ENCODE data around the gene RMDN2. TPM values are rescaled to one million over a fixed set of nuclear protein-coding genes. Genes with fewer than 3 reads are reported as not detected.

The RMDN2 gene
- total and polyA plus RNA-seq, 11 donors, result 2.7 to 7.2 (median 5.7) TPM

DNA sequence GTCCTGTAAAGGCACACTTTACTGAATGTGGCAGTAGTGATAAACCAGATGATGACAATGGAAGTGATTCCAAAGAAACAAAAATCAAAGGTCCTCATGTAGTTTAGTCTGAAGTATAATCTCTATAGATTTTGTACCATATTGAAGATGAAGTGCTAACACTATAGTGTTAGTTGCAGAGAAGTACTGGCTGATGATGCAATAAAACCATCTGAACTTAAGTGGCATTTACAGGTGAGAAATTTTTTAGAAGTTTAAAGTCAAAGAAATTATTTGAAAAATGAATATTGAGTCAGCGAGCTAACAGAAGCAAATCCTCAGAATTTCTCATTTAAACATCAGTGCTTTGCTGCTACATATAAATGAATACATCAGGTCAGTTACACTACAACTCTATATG is 43.1 kb upstream of the RMDN2 start:
- no peak overlapping the region for H3K27ac ChIP-seq
- H3K27me3 ChIP-seq, result peaks cover 0 to 2% (median 0%) of the 10 kb centered on the region in 9 donors
- peaks cover 0 to 4% (median 3%) of the 10 kb centered on the region in 12 donors for H3K4me1 ChIP-seq
- DNase-seq (no peak), ATAC-seq (no peak)
- H3K9me3 ChIP-seq, result no peaks in the 10 kb centered on the region
- 86 to 95% (median 94%) methylated on average over 1 of the region's 1 CpG for WGBS, 4 donors
- intact Hi-C loops (cut with DNase I), result loop anchor here in 2 of 10 donors (10.0 kb wide), 2 partner anchors 47 to 707 kb away; no protein-coding TSS in a partner anchor
- H3K36me3 ChIP-seq, result no peaks in the 10 kb centered on the region
- TF ChIP-seq, protein P1, sequence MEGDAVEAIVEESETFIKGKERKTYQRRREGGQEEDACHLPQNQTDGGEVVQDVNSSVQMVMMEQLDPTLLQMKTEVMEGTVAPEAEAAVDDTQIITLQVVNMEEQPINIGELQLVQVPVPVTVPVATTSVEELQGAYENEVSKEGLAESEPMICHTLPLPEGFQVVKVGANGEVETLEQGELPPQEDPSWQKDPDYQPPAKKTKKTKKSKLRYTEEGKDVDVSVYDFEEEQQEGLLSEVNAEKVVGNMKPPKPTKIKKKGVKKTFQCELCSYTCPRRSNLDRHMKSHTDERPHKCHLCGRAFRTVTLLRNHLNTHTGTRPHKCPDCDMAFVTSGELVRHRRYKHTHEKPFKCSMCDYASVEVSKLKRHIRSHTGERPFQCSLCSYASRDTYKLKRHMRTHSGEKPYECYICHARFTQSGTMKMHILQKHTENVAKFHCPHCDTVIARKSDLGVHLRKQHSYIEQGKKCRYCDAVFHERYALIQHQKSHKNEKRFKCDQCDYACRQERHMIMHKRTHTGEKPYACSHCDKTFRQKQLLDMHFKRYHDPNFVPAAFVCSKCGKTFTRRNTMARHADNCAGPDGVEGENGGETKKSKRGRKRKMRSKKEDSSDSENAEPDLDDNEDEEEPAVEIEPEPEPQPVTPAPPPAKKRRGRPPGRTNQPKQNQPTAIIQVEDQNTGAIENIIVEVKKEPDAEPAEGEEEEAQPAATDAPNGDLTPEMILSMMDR (IDR thresholded peaks at IDR 0.05), result no peak
- TF ChIP-seq POLR2A (IDR thresholded peaks at IDR 0.05), result no peak
- H3K4me3 ChIP-seq, result no peak overlapping the region

DNA sequence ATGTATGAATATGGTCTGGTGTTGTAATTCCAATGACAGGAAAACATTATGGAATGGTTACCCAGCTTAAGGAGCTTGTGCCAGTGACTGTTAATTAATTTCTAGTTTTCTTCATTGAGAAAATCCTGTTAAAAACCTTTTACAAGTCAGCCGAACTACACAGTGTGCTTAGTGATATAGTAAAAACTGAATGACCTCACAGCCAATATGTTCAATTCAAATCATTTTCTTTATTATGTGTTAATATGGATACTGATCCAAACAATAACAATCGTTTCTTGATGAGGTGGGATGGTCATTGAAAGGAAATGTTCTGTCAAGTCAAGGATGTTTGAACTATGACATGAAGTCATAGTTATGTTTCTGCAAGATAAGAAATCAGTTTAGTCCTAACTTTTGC is 41.6 kb upstream of the RMDN2 start:
- WGBS, 4 donors, result 73 to 79% (median 76%) methylated on average over 2 of the region's 2 CpGs
- Histone ChIP-seq H3K36me3 (no peaks in the 10 kb centered on the region), H3K9me3 (no peaks in the 10 kb centered on the region), H3K27me3 (peaks cover 0 to 9% (median 0%) of the 10 kb centered on the region in 9 donors), H3K4me1 (no peaks in the 10 kb centered on the region), H3K4me3 (no peak overlapping the region), H3K27ac (no peak overlapping the region)
- DNase-seq, result no peak
- intact Hi-C loops (cut with DNase I), result loop anchor here in 2 of 10 donors (10.0 kb wide), 2 partner anchors 49 to 709 kb away; no protein-coding TSS in a partner anchor
- ATAC-seq, result no peak
- no peak for TF ChIP-seq POLR2A (IDR thresholded peaks at IDR 0.05)
- TF ChIP-seq, protein P1 (IDR thresholded peaks at IDR 0.05), result no peak

DNA sequence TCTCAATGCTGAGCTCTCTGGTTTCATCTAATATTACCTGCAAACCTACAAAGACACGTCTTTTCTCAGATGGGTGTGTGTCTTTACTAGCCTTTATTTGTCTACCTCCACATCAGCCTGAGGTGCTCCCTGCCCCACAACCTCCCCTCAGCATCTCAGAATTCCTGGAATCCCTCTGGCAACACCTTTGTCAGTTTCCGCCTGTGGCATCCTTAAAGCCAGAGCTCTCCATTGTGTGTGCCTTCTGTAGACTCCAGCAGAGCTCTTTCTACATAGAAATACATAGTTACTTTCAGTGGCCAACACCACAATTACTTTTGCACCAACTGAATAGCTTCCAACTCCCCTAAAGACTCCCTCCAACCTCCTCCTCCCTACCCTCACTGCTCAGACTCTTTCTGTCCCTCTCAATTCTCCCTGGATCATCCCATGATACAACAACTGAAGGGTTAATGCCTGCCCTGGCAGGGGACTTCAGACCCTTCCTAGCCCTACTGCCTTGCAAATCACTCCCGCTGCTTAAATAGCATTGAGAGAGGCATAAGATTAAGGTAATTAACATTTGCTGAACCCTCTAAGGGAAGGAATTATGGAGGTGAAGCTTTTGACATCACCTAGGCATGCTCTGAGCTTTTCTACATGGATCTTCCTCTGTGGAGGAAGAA is 39.6 kb upstream of the RMDN2 start:
- Histone ChIP-seq H3K36me3 (no peaks in the 10 kb centered on the region), H3K27me3 (peaks cover 0 to 10% (median 0%) of the 10 kb centered on the region in 9 donors), H3K9me3 (no peaks in the 10 kb centered on the region), H3K4me3 (no peak overlapping the region), H3K27ac (no peak overlapping the region), H3K4me1 (no peaks in the 10 kb centered on the region)
- ATAC-seq (no peak), DNase-seq (no peak)
- WGBS, 4 donors, result 66 to 75% (median 72%) methylated on average over 3 of the region's 3 CpGs
- TF ChIP-seq, protein P1 (IDR thresholded peaks at IDR 0.05), result no peak
- TF ChIP-seq POLR2A (IDR thresholded peaks at IDR 0.05), result no peak
- intact Hi-C loops (cut with DNase I), result loop anchor here in 3 of 10 donors (5.0 to 10.0 kb wide), 3 partner anchors 51 to 711 kb away; no protein-coding TSS in a partner anchor

DNA sequence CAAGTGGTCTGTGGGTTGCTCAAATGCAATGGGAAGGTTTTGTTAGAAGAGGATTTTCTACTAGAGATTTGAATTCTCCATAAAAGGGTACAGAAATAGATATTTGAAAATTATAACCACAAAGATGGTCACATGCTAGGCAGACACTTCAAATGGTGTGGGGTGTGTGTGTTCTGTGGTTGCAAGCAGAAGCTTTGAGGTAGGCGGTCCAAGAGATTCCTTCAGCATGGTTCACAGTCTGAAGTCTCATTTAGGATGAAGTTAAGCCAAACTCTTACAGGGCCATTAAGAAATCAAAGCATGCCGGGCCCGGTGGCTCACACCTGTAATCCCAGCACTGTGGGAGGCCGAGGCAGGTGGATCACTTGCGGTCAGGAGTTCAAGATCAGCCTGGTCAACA is 38.3 kb upstream of the RMDN2 start:
- no peak for ATAC-seq
- H3K27ac ChIP-seq, result no peak overlapping the region
- H3K4me3 ChIP-seq, result no peak overlapping the region
- no peaks in the 10 kb centered on the region for H3K36me3 ChIP-seq
- 85 to 93% (median 88%) methylated on average over 5 of the region's 5 CpGs for WGBS, 4 donors
- intact Hi-C loops (cut with DNase I), result loop anchor here in 3 of 10 donors (5.0 to 10.0 kb wide), 3 partner anchors 52 to 712 kb away; no protein-coding TSS in a partner anchor
- H3K27me3 ChIP-seq, result peaks cover 0 to 9% (median 0%) of the 10 kb centered on the region in 9 donors
- no peak for DNase-seq
- peaks cover 0 to 11% (median 1%) of the 10 kb centered on the region in 12 donors for H3K4me1 ChIP-seq
- TF ChIP-seq, protein P1 (IDR thresholded peaks at IDR 0.05), result no peak
- no peak for TF ChIP-seq POLR2A (IDR thresholded peaks at IDR 0.05)
- H3K9me3 ChIP-seq, result no peaks in the 10 kb centered on the region
